Measurements from ENCODE around the gene BAD.

Gene BAD

GRCh38 chr11:64284962-64285884 is 758 bp upstream of the BAD start, which contains the start of gene GPR137:
Gene GPR137, plus strand, starts transcription at chr11:64285848. Its CDS starts 677 bp downstream, at chr11:64286525.
- in situ Hi-C loops (cut with MboI; ENCODE audit: low pct_unique_long_range_greater_than_20kb, low sequenced_read_pairs), result no loop called here
- peak; percentile 88 for DNase-seq

- no peak for DNase-seq
- in situ Hi-C loops (cut with MboI; ENCODE audit: low pct_unique_long_range_greater_than_20kb, low sequenced_read_pairs), result no loop called here
These were observed 1.4 kb downstream of the BAD start for GRCh38 chr11:64283092-64283491.

GRCh38 chr11:64281957-64282770 is 2.3 kb downstream of the BAD start:
- no peak for DNase-seq
- in situ Hi-C loops (cut with MboI; ENCODE audit: low pct_unique_long_range_greater_than_20kb, low sequenced_read_pairs), result no loop called here

GRCh38 chr11:64278576-64279190 is 5.8 kb downstream of the BAD start:
- in situ Hi-C loops (cut with MboI; ENCODE audit: low pct_unique_long_range_greater_than_20kb, low sequenced_read_pairs), result no loop called here
- DNase-seq, result no peak

GRCh38 chr11:64276653-64277431 is 7.6 kb downstream of the BAD start:
- DNase-seq, result no peak
- in situ Hi-C loops (cut with MboI; ENCODE audit: low pct_unique_long_range_greater_than_20kb, low sequenced_read_pairs), result no loop called here

- DNase-seq, result no peak
- in situ Hi-C loops (cut with MboI; ENCODE audit: low pct_unique_long_range_greater_than_20kb, low sequenced_read_pairs), result no loop called here
These were observed 8.6 kb downstream of the BAD start for GRCh38 chr11:64275841-64276240.

- in situ Hi-C loops (cut with MboI; ENCODE audit: low pct_unique_long_range_greater_than_20kb, low sequenced_read_pairs), result no loop called here
- no peak for DNase-seq
These were observed 9.2 kb downstream of the BAD start for GRCh38 chr11:64275031-64275800.

GRCh38 chr11:64269540-64270220 is 14.8 kb downstream of the BAD start:
- in situ Hi-C loops (cut with MboI; ENCODE audit: low pct_unique_long_range_greater_than_20kb, low sequenced_read_pairs), result no loop called here
- DNase-seq, result peak; percentile 100

GRCh38 chr11:64268893-64269539 is 15.4 kb downstream of the BAD start:
- in situ Hi-C loops (cut with MboI; ENCODE audit: low pct_unique_long_range_greater_than_20kb, low sequenced_read_pairs), result no loop called here

GRCh38 chr11:64268025-64268892 is 16.2 kb downstream of the BAD start:
- in situ Hi-C loops (cut with MboI; ENCODE audit: low pct_unique_long_range_greater_than_20kb, low sequenced_read_pairs), result no loop called here
- DNase-seq, result peak; percentile 57

More at GRCh38 chr11:64268893-64269539, 15.4 kb downstream of the BAD start:
- DNase-seq, result peak; percentile 57

GRCh38 chr11:64267207-64267945 is 17.1 kb downstream of the BAD start:
- in situ Hi-C loops (cut with MboI; ENCODE audit: low pct_unique_long_range_greater_than_20kb, low sequenced_read_pairs), result no loop called here
- DNase-seq, result no peak

GRCh38 chr11:64266339-64266738 is 18.1 kb downstream of the BAD start:
- in situ Hi-C loops (cut with MboI; ENCODE audit: low pct_unique_long_range_greater_than_20kb, low sequenced_read_pairs), result no loop called here
- DNase-seq, result no peak

GRCh38 chr11:64265176-64266160 is 19.0 kb downstream of the BAD start:
- no peak for DNase-seq
- in situ Hi-C loops (cut with MboI; ENCODE audit: low pct_unique_long_range_greater_than_20kb, low sequenced_read_pairs), result no loop called here

GRCh38 chr11:64264371-64264852 is 20.1 kb downstream of the BAD start:
- in situ Hi-C loops (cut with MboI; ENCODE audit: low pct_unique_long_range_greater_than_20kb, low sequenced_read_pairs), result no loop called here
- DNase-seq, result no peak
